ENCODE measurements around the gene NR1D1. TPM values are rescaled to one million over a fixed set of nuclear protein-coding genes. Genes with fewer than 3 reads are reported as not detected.

The NR1D1 gene
- total and polyA plus RNA-seq, 2 of the 13 experiments (the other 11 are each of a cell fraction or from before 2014, with no cell fraction given): 2.1 to 2.7 TPM

DNA sequence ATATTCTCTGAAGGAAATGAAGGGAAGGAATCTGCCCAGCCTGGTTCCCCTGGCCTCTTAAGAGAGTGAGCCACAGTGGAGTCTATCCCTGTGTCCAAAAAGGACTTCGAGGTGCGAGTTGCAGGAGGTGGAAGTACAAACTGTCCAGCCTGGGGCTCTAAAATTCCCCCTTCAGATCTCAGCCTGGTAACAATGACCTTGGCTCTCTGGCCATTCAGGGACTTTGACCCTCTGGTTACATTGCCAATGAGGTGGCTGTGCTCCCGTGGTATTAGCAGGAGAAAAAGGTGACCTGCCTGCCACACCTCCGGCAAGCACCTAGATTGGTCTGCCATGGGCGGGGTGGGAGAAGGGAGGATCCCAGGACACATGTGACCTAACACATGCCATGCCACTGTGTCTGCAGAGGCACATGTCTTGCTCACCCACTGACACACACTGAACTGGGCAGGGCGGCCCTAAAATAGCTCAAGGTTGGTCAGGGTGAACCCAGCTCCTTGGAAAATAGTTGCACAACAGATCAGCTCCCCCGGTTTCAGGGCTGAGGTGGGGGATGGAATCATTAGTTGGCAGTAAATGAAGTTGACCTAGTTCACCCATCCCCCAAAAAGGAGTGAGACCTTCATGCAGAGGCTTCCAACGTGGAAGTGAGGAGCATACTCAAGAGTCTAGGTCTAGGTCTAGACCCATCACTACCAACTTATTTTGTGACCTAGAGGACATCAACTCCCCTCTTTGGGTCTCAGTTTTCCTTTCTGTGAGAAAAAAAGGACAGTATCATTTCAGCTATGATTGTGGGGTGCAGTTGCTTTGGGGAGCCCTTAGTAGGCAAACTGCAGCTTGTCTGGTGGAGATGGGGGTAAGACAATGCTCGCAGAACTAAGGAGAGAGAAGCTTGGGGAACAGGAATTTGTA, 2.2 kb downstream of the NR1D1 start:
- FAIRE-seq (peak; percentile 97), ATAC-seq (peak; percentile 27), DNase-seq (ENCODE audit: low spot score) (peak; percentile 93)
- Histone ChIP-seq H3K27me3 (ENCODE audit: control insufficient read depth in 1 of 2, insufficient read depth in 2 of 2, low read length in 2 of 2) (no peaks in the 10 kb centered on the region; a peak in 1 of 5 replicates), H4K20me1 (ENCODE audit: insufficient read depth, low read length) (no peaks in the 10 kb centered on the region), H3K27ac (ENCODE audit: extremely low read length, insufficient read depth, low read length) (peak overlapping the region; percentile 95), H3K79me2 (ENCODE audit: insufficient read depth, low read length) (peaks cover 18% of the 10 kb centered on the region), H3K36me3 (replicated peaks in 1 of 2; ENCODE audit: control insufficient read depth in 1 of 2, insufficient read depth in 2 of 2, low read length in 2 of 2) (peaks cover 25 to 41% of the 10 kb centered on the region in 2 experiments), H3K9me3 (ENCODE audit: low read length) (no peaks in the 10 kb centered on the region), H3K9ac (ENCODE audit: insufficient read depth, low read depth, low read length) (peak overlapping the region; percentile 74), H3K4me1 (ENCODE audit: insufficient read depth, low read length) (peaks cover 59% of the 10 kb centered on the region), H3K4me3 (replicated peaks in 1 of 3; ENCODE audit: insufficient read depth in 1 of 3, low read depth in 2 of 3, low read length in 3 of 3) (peak overlapping the region; percentile 13 to 55 (median 22); a peak in 5 of 6 replicates), H3K4me2 (ENCODE audit: low read depth, low read length) (peak overlapping the region; percentile 91), H2AFZ (ENCODE audit: low read length) (no peak overlapping the region)
- in situ Hi-C loops (cut with HindIII; ENCODE audit: extremely low pct_ligation_motif_present, low pct_unique_long_range_greater_than_20kb): no loop called here
- intact Hi-C loops (cut with micrococcal nuclease; ENCODE audit: unreplicated experiment): no loop called here
- POLR2A ChIA-PET: interaction anchor here (0.8 to 8.1 kb wide), 18 partner anchors 9 to 397 kb away, joined by 3 to 568 read pairs (median 10); partner anchors contain the start of genes CASC3, CSF3, MED24 and MSL1
- BruUV-seq (replicated peaks): no TSS peak
- CTCF ChIA-PET (ENCODE audit: low intra/inter-chr PET ratio, low total read pairs): no interaction called here
- 20% methylated on average over 7 of the region's 9 CpGs for WGBS (ENCODE audit: low lambda C conversion rate)
- TF ChIP-seq SIX4 (CRISPR knock-in tag; IDR thresholded peaks at IDR 0.05) (peak; percentile 54), TAF1 (CRISPR knock-in tag; IDR thresholded peaks at IDR 0.05) (0 out of 2 replicates have a peak, but pooled peaks have one; percentile 34), ZKSCAN5 (CRISPR knock-in tag; IDR thresholded peaks at IDR 0.05) (peak; percentile 83), ZFP37 (CRISPR knock-in tag; IDR thresholded peaks at IDR 0.05; ENCODE audit: borderline replicate concordance) (peak; percentile 91; the same call in 1 of the 2 replicates), ZNF687 (CRISPR knock-in tag; IDR thresholded peaks at IDR 0.05) (peak; percentile 96), REPIN1 (CRISPR knock-in tag; IDR thresholded peaks at IDR 0.05; ENCODE audit: borderline replicate concordance, low read depth) (peak; percentile 88), ZSCAN9 (CRISPR knock-in tag; IDR thresholded peaks at IDR 0.05; ENCODE audit: borderline replicate concordance) (peak; percentile 88), AKAP8 (CRISPR knock-in tag; IDR thresholded peaks at IDR 0.05) (no peak), XBP1 (CRISPR knock-in tag; IDR thresholded peaks at IDR 0.05) (0 out of 2 replicates have a peak, but pooled peaks have one; percentile 30), SETDB1 (CRISPR knock-in tag; IDR thresholded peaks at IDR 0.05; ENCODE audit: borderline replicate concordance) (0 out of 2 replicates have a peak, but pooled peaks have one; percentile 45), ZC3H13 (CRISPR knock-in tag; IDR thresholded peaks at IDR 0.05) (peak; percentile 60; the same call in 1 of the 2 replicates), ZC3H4 (CRISPR knock-in tag; IDR thresholded peaks at IDR 0.05; ENCODE audit: borderline replicate concordance) (0 out of 2 replicates have a peak, but pooled peaks have one; percentile 12), TEAD3 (CRISPR knock-in tag; optimal IDR thresholded peaks at IDR 0.05; ENCODE audit: borderline replicate concordance) (peak; percentile 88), RFXAP (CRISPR knock-in tag; IDR thresholded peaks at IDR 0.05; ENCODE audit: borderline replicate concordance) (peak; percentile 91), ZNF350 (CRISPR knock-in tag; IDR thresholded peaks at IDR 0.05; ENCODE audit: borderline replicate concordance, low read depth) (peak; percentile 89), FOXK1 (CRISPR knock-in tag; IDR thresholded peaks at IDR 0.05; ENCODE audit: borderline replicate concordance, low read depth) (peak; percentile 71; the same call in 1 of the 2 replicates), KDM3A (CRISPR knock-in tag; IDR thresholded peaks at IDR 0.05; ENCODE audit: low read depth) (peak; percentile 54; the same call in 1 of the 2 replicates)
